Astrocyte (in vitro differentiated cells and primary cell): ENCODE results near the gene PDE3A.

ENCODE experiments used
- CTCF ChIP-seq: IDR thresholded peaks from 2 replicates; pipeline ENCODE4 v1.5.1; 2011; ENCODE audit warnings: low read depth, mild to moderate bottlenecking, inconsistent platforms, low read length, moderate library complexity; ENCODE audit not compliant: insufficient read depth
- EZH2 ChIP-seq: IDR thresholded peaks from 2 replicates; pipeline ENCODE4 v1.6.1; 2012; ENCODE audit warnings: mild to moderate bottlenecking, low read length, inconsistent platforms; ENCODE audit not compliant: insufficient read depth

- no peak for TF ChIP-seq CTCF
- no peak for TF ChIP-seq EZH2
These were observed 13.8 kb downstream of the PDE3A start for GRCh38 chr12:20382117-20382516.
